Umbilical cord (tissue), 2 donors: ENCODE measurements around the gene S100A12. TPM values are rescaled to one million over a fixed set of nuclear protein-coding genes. Genes with fewer than 3 reads are reported as not detected.

ENCODE experiments used
- DNase-seq: peaks from one replicate; pipeline ENCODE4 v3.0.0-alpha.2; 2015; ENCODE audit warnings: low spot score
- total RNA-seq: library from RNA; depleted of rRNA; stranded (reverse); fragments of >200 nt; gene quantifications from one replicate; pipeline ENCODE4 v1.2.3, GENCODE V29; 2014; ENCODE audit warnings: low replicate concordance; ENCODE audit not compliant: insufficient read depth

S100A12 gene
- total RNA-seq, 1 donor from 2014 or later = not detected

GRCh38 chr1:153397051-153397923 lies 21.9 kb upstream of the S100A12 start:
- no peak for DNase-seq

GRCh38 chr1:153396461-153396860 lies 21.0 kb upstream of the S100A12 start:
- DNase-seq = no peak

GRCh38 chr1:153395776-153396175 lies 20.4 kb upstream of the S100A12 start:
- no peak for DNase-seq

- DNase-seq = no peak
Measured at GRCh38 chr1:153395136-153395685, 19.8 kb upstream of the S100A12 start.

- no peak for DNase-seq
Measured at GRCh38 chr1:153394391-153394790, 19.0 kb upstream of the S100A12 start.

- DNase-seq = no peak
Measured at GRCh38 chr1:153393926-153394325, 18.5 kb upstream of the S100A12 start.

GRCh38 chr1:153392822-153393221 lies 17.4 kb upstream of the S100A12 start:
- DNase-seq = no peak

GRCh38 chr1:153392258-153392657 lies 16.8 kb upstream of the S100A12 start:
- no peak for DNase-seq

- DNase-seq = peak; percentile 11
Measured at GRCh38 chr1:153390938-153391710, 15.7 kb upstream of the S100A12 start, which contains the start of gene S100A8. TSS of gene S100A8 (minus strand) at chr1:153391073. CDS start at chr1:153390535, 538 bp downstream.

- no peak for DNase-seq
Measured at GRCh38 chr1:153389973-153390879, 14.8 kb upstream of the S100A12 start.

- no peak for DNase-seq
Measured at GRCh38 chr1:153389401-153389800, 14.0 kb upstream of the S100A12 start.

- DNase-seq = no peak
Measured at GRCh38 chr1:153387785-153388184, 12.4 kb upstream of the S100A12 start.

- no peak for DNase-seq
Measured at GRCh38 chr1:153387001-153387400, 11.6 kb upstream of the S100A12 start.

- DNase-seq = peak; percentile 22
Measured at GRCh38 chr1:153386500-153386901, 11.1 kb upstream of the S100A12 start.

- no peak for DNase-seq
Measured at GRCh38 chr1:153384958-153385580, 9.6 kb upstream of the S100A12 start.

GRCh38 chr1:153380711-153381110 lies 5.3 kb upstream of the S100A12 start:
- no peak for DNase-seq

GRCh38 chr1:153379591-153379990 lies 4.2 kb upstream of the S100A12 start:
- no peak for DNase-seq

- no peak for DNase-seq
Measured at GRCh38 chr1:153374071-153374470, 1.4 kb downstream of the S100A12 start.

- DNase-seq = no peak
Measured at GRCh38 chr1:153372571-153372970, 2.9 kb downstream of the S100A12 start.

- no peak for DNase-seq
Measured at GRCh38 chr1:153371231-153371630, 4.2 kb downstream of the S100A12 start.

GRCh38 chr1:153370146-153370545 lies 5.3 kb downstream of the S100A12 start:
- no peak for DNase-seq
